ENCODE measurements around the gene ABHD17A. TPM values are rescaled to one million over a fixed set of nuclear protein-coding genes. Genes with fewer than 3 reads are reported as not detected.

The ABHD17A gene
- total RNA-seq, 2 donors from 2014 or later = 92.6 to 99.5 TPM

GRCh38 chr19:1852581-1853128 lies 32.6 kb downstream of the ABHD17A start:
- H3K27me3 ChIP-seq = no peaks in the 10 kb centered on the region
- no peaks in the 10 kb centered on the region for H3K36me3 ChIP-seq
- no peak for TF ChIP-seq CTCF (IDR thresholded peaks at IDR 0.05)
- H3K4me1 ChIP-seq = peaks cover 0 to 61% of the 10 kb centered on the region in 2 donors
- no peak overlapping the region for H3K4me3 ChIP-seq
- H3K9me3 ChIP-seq = no peaks in the 10 kb centered on the region
- no peak for DNase-seq (ENCODE audit: low spot score)
- no peak overlapping the region for H3K27ac ChIP-seq

- Histone ChIP-seq H3K4me1 (peaks cover 0 to 61% of the 10 kb centered on the region in 2 donors), H3K9me3 (no peaks in the 10 kb centered on the region), H3K27ac (no peak overlapping the region), H3K36me3 (no peaks in the 10 kb centered on the region), H3K4me3 (no peak overlapping the region), H3K27me3 (no peaks in the 10 kb centered on the region)
- no peak for TF ChIP-seq CTCF (IDR thresholded peaks at IDR 0.05)
- no peak for DNase-seq (ENCODE audit: low spot score)
Measured at GRCh38 chr19:1851654-1852580, 33.4 kb downstream of the ABHD17A start.

GRCh38 chr19:1850809-1851653 lies 34.3 kb downstream of the ABHD17A start:
- peaks cover 0 to 61% of the 10 kb centered on the region in 2 donors for H3K4me1 ChIP-seq
- no peak overlapping the region for H3K4me3 ChIP-seq
- TF ChIP-seq CTCF (IDR thresholded peaks at IDR 0.05) = no peak
- H3K9me3 ChIP-seq = no peaks in the 10 kb centered on the region
- no peaks in the 10 kb centered on the region for H3K27me3 ChIP-seq
- H3K36me3 ChIP-seq = no peaks in the 10 kb centered on the region
- H3K27ac ChIP-seq = no peak overlapping the region
- DNase-seq (ENCODE audit: low spot score) = no peak

- no peak for DNase-seq (ENCODE audit: low spot score)
- Histone ChIP-seq H3K27ac (no peak overlapping the region), H3K9me3 (no peaks in the 10 kb centered on the region), H3K4me1 (peaks cover 0 to 61% of the 10 kb centered on the region in 2 donors), H3K27me3 (no peaks in the 10 kb centered on the region), H3K36me3 (no peaks in the 10 kb centered on the region), H3K4me3 (no peak overlapping the region)
- TF ChIP-seq CTCF (IDR thresholded peaks at IDR 0.05) = no peak
Measured at GRCh38 chr19:1849886-1850398, 35.4 kb downstream of the ABHD17A start.

GRCh38 chr19:1849132-1849474 lies 36.2 kb downstream of the ABHD17A start:
- DNase-seq (ENCODE audit: low spot score) = no peak
- no peaks in the 10 kb centered on the region for H3K9me3 ChIP-seq
- peaks cover 0 to 61% of the 10 kb centered on the region in 2 donors for H3K4me1 ChIP-seq
- no peaks in the 10 kb centered on the region for H3K36me3 ChIP-seq
- H3K4me3 ChIP-seq = no peak overlapping the region
- no peak overlapping the region for H3K27ac ChIP-seq
- H3K27me3 ChIP-seq = no peaks in the 10 kb centered on the region
- TF ChIP-seq CTCF (IDR thresholded peaks at IDR 0.05) = no peak

Measured in right atrium auricular region (tissue), 2 donors.